Glomerular endothelial cell (primary cell): ENCODE data around the gene GMPR. TPM values are rescaled to one million over a fixed set of nuclear protein-coding genes. Genes with fewer than 3 reads are reported as not detected.
"Not testable (repeated sequence)": the region's sequence is repeated elsewhere in the genome, so short reads cannot be mapped to it uniquely, and the experiment has no call there.

Experiments used
- DNase-seq: peaks from one replicate; pipeline ENCODE4 v3.0.0-alpha.2; 2011; ENCODE audit warnings: low read depth, low spot score; ENCODE audit errors: extremely low read depth
- total RNA-seq: library from RNA; depleted of rRNA; stranded (reverse); fragments of >200 nt; gene quantifications from 2 replicates; pipeline ENCODE4 v1.2.3, GENCODE V29; 2015

Gene GMPR
- total RNA-seq, 1 donor from 2014 or later, result 28.8 TPM

DNA sequence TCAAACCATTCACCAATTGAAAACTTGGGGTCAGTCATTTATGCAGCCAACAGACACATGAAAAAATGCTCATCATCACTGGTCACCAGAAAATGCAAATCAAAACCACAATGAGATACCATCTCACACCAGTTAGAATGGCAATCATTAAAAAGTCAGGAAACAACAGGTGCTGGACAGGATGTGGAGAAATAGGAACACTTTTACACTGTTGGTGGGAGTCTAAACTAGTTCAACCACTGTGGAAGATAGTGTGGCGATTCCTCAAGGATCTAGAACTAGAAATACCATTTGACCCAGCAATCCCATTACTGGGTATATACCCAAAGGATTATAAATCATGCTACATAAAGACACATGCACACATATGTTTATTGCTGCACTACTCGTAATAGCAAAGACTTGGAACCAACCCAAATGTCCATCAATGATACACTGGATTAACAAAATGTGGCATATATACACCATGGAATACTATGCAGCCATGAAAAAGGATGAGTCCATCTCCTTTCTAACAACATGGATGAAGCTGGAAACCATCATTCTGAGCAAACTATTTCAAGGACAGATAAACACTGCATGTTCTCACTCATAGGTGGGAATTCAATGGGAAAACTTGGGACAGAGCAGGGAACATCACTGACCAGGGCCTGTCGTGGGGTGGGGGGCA, 13.2 kb upstream of the GMPR start:
- not testable (repeated sequence) for DNase-seq

DNA sequence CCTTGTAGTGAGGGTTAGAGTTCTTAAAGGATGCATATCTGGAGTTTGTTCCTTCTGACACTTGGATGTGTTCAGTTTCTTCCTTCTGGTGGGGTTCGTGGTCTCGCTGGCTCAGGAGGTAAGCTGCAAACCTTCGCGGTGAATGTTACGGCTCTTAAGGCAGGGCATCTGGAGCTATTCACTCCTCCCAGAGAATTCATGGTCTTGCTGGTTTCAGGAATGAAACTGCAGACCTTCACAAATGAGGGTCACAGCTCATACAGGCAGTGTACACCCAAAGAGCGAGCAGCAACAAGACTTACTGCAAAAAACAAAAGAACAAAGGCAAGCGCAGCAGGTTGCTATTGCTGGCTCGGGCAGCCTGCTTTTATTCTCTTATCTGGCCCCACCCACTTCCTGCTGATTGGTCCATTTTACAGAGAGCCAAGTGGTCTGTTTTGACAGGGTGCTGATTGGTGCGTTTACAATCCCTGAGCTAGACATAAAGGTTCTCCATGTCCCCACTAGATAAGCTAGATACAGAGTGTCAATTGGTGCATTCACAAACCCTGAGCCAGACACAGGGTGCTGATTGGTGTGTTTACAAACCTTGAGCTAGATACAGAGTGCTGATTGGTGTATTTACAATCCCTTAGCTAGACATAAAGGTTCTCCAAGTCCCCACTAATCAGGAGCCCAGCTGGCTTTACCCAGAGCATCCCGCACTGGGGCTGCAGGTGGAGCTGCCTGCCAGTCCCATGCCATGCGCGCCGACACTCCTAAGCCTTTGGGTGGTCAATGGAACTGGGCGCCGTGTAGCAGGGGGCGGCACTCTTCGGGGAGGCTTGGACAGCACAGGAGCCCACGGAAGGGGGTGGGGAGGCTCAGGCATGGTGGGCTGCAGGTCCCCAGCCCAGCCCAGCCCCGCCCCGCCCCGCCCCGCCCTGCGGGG, 12.0 kb upstream of the GMPR start:
- DNase-seq, result not testable (repeated sequence)

- DNase-seq, result no peak
These were observed 11.3 kb upstream of the GMPR start for GRCh38 chr6:16227048-16227562.

DNA sequence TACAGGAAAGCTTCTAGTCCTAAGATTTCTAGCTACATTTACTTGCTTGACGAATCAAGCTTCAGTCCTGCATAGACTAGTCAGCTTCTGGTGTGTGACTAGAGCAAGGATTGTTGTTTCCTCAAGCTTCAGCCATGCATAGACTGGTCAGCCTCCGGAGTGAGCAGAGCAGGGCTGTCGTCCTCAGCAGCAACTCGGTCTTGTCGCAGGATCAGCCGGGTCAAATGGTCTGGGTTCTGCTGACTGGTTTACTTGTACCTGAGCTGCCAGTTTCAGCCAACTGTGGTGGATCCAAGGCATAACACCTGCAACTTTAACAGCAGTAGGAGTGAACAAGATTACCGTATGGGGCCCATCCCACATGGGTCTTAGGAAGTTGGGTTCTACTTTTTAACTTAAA, 10.8 kb upstream of the GMPR start:
- DNase-seq, result no peak

DNA sequence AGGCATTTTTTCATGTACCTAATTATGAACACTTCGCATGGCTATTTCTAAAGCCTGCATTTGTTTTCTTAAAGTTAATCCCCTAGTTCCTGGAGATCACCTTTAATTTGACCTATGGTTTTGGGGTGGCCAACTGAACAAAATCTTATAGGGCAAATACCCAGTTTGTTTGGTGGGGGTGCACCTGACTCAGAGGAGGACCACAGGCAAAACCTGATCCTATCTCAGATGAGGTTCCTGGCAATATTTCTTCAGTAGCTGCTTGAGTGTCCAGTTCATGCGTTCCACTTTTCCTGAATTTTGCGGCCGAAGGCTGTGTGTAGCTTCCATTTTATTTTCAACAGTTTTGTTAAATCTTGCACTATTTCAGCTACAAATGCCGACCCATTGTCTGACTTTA, 10.3 kb upstream of the GMPR start:
- no peak for DNase-seq

GRCh38 chr6:16228709-16229665, 9.4 kb upstream of the GMPR start:
- no peak for DNase-seq

DNA sequence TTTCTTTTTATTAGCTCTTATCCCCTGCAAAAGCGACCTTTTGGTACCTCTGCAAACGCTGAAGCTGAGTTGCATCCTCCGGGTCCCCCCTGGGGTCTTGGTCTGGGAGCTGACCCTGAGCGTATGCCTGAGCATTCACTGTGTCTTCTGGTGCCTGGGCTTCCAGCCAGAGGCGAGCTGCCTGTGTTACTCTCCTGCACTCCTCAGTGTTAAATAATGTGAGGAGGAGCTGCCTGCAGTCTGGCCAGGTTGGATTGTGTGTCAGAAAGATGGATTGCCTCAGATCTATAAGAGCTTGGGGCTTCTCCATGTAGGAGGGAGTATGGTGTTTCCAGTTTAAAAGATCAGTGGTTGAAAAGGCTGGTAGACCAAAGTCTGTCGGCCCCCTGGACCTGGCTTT, 8.7 kb upstream of the GMPR start:
- no peak for DNase-seq

- no peak for DNase-seq
These were observed 7.4 kb upstream of the GMPR start for GRCh38 chr6:16230953-16231352.

GRCh38 chr6:16232086-16232485, 6.3 kb upstream of the GMPR start:
- DNase-seq, result no peak

DNA sequence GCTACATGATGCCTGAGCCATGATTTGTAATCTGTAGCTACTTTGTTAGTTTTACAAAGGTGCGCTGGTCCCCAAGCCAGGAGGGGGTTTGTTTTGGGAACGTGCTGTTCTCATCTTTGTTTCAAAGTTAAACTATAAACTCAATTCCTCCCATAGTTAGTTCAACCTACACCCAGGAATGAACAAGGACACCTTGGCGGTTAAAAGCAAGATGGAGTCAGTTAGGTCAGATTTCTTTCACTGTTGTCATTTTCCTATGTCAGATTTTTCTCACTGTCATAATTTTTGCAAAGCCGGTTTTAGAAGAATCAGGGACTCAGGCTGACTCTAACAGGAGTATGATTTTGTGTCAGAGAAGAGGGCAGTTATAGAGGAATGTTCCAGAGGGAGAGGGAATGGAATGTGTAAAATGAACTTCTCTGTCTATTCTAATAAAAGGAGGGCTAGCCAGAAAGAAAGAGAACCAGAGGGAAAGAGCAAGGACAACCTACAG, 2.3 kb upstream of the GMPR start:
- DNase-seq, result no peak

GRCh38 chr6:16236631-16237199, 1.7 kb upstream of the GMPR start:
- peak; percentile 48 for DNase-seq

GRCh38 chr6:16237242-16237641, 1.1 kb upstream of the GMPR start:
- DNase-seq, result no peak

GRCh38 chr6:16238963-16239797, 793 bp downstream of the GMPR start:
- DNase-seq, result peak; percentile 57

GRCh38 chr6:16239798-16240123, 1.4 kb downstream of the GMPR start:
- DNase-seq, result no peak

DNA sequence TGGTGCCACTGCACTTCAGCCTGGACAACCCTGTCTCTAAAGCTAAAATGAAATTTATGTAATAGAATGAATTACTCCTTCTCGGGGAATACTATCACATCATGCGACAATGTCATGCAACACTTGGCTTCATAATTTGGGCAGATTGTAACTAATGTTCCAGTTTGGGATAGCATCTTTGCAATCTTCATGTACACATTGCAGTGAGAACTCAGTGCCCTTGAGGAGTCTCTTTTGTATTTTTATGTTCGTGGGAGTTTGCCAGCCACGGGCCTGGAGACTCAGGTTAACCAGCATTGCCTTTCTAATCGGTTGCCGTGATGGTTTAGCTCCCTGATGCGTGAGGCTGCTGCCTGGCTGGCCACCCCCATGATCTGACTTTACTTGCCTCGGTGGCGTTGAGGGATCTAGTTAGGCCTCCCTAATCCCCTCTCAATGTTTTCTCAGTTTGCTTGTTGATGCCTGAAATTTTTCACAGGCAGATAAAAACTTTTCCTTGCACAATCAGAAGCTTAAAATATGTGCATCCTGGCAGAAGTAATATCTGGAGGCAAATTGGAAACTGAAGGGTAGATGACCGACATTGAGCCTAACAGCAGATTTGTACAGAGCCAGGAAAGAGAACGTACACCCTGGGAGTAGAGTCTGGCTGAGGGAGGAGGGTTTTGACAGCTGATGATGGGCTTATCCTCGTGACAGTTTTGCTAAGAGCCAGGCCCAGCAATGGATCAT, 2.4 kb downstream of the GMPR start:
- no peak for DNase-seq

GRCh38 chr6:16241321-16241689, 2.9 kb downstream of the GMPR start:
- no peak for DNase-seq

- no peak for DNase-seq
These were observed 4.7 kb downstream of the GMPR start for GRCh38 chr6:16243055-16243454.

DNA sequence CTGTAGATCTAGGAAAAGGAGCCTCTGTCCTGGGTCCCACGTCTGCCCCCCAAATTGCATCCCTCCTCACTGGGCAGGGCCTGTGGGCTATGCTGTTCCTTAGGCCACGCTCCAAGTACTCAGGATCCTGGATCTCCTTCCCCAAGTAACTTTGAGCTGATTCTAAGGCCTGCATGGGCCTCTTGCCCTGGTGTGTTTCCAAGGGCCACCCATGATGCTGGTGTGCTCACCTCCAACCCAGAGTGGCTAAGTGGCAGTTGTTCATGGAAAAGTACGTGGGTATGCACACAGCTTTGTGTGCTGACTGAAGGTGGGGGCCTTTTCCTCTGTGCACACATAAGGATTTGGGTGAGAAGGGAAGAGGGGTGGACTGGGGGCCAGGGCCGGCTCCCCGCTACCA, 5.3 kb downstream of the GMPR start:
- DNase-seq, result no peak

DNA sequence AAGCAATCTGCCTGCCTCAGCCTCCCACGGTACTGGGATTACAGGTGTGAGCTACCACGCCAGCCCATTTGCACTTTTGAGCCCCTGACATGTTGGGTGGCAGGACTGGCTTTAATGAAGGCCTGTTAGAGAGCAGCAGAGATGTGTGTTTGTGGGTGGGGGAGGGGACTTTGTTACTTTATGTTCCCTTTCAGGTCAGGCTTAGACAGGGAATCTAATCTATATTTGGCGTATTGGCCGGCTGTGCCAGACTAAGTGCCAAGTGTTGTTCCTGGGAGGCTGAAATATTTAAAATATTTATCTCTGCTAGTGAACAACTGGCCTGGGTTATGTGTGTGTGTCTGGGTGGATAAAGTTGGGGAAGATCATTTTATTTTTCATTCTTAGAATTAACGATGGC, 6.1 kb downstream of the GMPR start:
- no peak for DNase-seq
